Stimulated activated CD4-positive, alpha-beta T cell treated with anti-CD3 and anti-CD28 coated beads, TNF-alpha, amount 100 ng/mL, for 24 hours (primary cell): ENCODE data around the gene NEURL3.

Experiments
- DNase-seq, 3 experiments: peaks; one replicate each; pipeline ENCODE4 v3.0.0-alpha.2; 2020; ENCODE audit warnings: low read depth in 3 of 3

Gene NEURL3

DNA sequence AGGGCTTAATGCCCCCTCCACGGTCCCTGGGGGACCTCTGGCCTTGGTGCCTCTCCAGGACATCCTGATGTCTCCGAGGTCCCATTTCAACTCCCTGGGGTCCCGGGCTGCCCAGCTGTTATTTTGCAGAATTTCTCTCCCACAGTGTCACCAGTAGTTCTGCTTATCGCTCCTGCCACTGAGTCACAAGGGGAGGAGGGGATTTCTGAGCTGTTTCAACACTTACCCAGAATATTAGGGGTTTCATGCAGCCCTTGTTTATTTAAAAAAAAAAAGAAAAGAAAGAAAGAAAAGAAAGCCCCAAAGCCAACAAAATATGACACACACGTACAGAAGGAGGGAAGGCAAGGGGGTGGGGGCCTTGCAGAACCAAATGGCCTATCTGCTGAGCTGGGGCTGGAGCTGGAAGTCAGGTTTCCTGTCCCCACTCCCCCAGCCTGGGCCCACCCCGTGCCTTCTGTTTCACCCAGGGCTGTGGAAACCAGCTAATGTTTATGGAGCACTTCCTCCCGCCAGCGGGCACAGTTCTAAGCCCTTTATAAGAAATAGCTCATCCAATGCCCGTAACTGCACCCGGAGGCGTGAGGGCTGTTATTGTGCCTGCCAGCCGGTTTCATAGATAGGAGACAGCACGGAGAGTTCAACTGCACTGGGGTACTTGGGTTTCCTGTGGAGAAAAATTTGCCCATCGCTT is 23.0 kb upstream of the NEURL3 start:
- DNase-seq: peak; percentile 44 to 83 (median 50)

DNA sequence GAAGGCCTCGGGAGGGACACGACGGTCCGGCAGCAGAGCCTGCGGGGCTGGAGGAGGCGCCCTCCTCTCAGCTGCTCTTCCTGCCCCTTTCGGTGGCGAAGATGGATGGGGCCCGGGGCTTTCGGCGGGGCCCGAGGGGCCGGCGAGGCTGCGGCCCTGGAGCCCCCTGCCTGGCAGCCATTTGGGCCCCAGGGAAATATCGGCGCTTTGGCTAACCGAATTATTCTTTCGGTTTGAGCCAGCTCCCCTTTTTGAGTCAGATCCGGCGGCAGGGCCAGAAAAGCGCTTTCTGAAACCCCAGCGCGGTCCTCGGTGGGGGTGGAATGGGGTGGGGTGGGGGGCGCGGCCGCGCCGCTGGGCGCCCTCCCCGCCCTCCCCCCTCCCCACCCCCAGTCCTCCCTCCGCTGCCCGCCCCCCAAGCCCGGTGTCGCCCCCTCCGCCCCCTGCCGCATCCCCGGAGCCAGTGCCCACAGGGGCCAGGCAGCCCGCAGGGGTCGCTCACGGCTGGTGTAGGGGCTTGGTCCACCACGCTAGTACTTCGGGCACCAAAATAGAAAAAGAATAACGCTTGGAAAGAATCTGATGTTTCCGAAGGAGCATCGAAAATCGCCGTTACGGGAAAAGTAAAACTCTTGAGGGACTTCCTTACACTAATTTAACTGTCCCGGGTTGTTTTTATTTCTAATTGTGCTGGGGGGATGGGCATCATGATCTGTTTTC is 22.3 kb upstream of the NEURL3 start:
- DNase-seq: peak in 2 of 3 experiments; percentile 48 to 74

GRCh38 chr2:96526615-96527285 is 21.6 kb upstream of the NEURL3 start:
- no peak for DNase-seq

DNA sequence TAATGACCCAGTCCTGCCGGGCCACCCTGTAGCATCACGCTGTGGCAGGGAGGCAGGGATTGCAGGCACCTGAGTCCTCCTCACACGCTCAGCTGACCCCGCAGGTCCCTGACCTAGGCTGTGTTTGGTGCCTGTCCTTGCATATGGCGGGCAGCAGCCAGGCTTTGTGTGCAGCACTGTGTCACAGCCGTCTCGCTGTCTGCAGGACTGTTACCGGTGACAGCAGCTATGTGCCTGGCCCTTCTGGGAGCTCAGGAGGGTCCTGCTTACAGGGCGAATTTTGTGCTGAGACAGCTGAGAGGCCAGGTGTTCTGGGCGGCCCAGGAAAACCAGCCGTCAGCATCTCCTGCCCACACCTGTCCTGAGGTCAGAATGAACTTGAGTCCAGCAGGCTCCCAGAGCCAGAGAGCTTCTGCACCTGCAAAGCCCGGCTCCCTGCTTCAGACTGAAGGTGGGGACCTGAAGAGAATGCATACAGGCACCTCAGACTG is 21.0 kb upstream of the NEURL3 start:
- no peak for DNase-seq

DNA sequence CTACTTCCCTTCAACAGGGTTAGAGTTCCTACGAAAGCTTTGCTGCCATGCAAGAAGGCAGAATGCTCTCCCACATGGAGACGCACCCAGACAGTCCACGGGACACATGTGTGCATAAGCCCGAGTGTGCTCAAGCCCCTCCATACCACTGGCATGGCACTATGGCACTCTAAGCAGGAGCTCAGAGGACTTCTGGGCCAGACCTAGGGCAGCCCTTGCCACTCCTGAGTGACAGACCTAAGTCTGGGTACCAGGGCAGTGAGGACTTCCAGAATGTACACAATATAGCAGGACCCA is 20.0 kb upstream of the NEURL3 start:
- DNase-seq: no peak

GRCh38 chr2:96524482-96525210 is 19.5 kb upstream of the NEURL3 start:
- no peak for DNase-seq

- no peak for DNase-seq
These were observed 18.7 kb upstream of the NEURL3 start for GRCh38 chr2:96523659-96524481.

GRCh38 chr2:96522304-96523203 is 17.4 kb upstream of the NEURL3 start:
- no peak for DNase-seq

GRCh38 chr2:96521219-96521618 is 16.1 kb upstream of the NEURL3 start:
- no peak for DNase-seq

DNA sequence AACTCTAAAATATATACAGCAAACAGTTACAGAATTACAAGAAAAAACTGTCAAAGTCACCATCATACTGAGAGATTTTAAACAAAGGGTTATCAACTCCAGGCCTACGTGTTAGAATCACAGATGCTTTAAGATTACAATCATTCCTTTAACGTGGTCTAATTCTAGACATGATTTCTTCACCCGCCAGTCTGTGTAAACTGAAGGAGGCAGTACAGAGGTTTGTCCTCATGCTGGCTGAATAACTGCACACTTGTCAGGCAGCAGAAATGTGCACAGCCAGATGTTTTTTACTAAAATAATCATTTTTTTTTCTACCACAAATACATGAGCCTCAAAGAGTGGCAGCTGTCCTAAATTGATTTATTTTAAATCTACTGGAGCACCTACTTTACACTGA is 15.5 kb upstream of the NEURL3 start:
- no peak for DNase-seq

GRCh38 chr2:96520231-96520630 is 15.1 kb upstream of the NEURL3 start:
- no peak for DNase-seq

DNA sequence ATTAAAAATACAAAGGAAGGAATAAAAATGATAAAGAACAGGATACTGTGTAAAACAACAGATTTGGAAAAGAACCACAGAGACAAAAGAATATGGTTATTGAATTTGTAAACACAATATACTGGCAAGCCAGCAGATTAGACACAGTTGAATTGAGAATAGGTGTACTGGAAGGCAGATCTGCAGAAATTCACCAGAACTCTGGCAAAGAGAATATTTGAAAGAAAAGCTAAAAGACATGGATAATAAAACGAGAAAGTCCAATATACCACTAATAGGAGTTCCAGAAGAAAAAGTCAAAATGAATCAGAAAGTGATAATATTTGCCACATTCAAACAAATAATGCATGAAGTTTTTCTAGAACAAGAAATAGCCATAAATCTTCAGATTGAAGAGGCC is 11.9 kb upstream of the NEURL3 start:
- no peak for DNase-seq

GRCh38 chr2:96514521-96514920 is 9.4 kb upstream of the NEURL3 start:
- DNase-seq: no peak

- no peak for DNase-seq
These were observed 7.2 kb upstream of the NEURL3 start for GRCh38 chr2:96512341-96512740.

GRCh38 chr2:96511851-96512250 is 6.7 kb upstream of the NEURL3 start:
- no peak for DNase-seq

GRCh38 chr2:96510931-96511595 is 5.9 kb upstream of the NEURL3 start:
- DNase-seq: no peak

- no peak for DNase-seq
These were observed 4.7 kb upstream of the NEURL3 start for GRCh38 chr2:96509847-96510230.

- DNase-seq: peak; percentile 35 to 77 (median 46)
These were observed 4.1 kb upstream of the NEURL3 start for GRCh38 chr2:96509114-96509846.

DNA sequence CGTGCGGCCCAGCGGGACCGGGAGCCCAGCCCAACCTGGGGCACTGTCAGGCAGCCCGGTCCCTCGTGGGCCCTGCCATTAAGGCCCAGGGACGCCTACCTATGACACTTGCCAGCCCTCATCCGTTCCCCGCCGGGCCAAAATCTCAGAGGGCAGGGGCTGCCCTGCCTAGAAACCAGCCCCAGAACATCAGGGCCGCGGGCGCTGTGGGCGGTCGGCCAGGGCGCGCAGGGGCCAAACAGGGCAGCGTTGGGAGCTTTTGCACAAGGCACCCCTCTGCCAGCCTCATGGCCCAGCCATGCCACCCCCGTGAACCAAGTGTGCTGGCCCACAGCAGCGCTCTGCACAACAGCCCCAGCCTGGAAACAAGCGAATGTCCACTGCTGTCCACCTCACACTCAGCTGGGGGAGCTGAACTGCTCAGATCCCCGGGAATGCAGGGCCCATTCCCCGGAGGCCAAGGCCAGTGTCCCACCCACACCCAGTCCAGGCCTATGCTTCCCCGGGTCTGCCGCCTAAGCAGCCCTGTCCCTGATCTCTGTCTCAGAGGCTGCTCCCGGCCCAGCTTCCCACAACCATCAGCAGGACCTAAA is 3.5 kb upstream of the NEURL3 start:
- DNase-seq: no peak
